ENCODE data around the gene ASNSD1. TPM values are rescaled to one million over a fixed set of nuclear protein-coding genes. Genes with fewer than 3 reads are reported as not detected.

Gene ASNSD1
- total and polyA plus RNA-seq, 9 of the 15 experiments (the other 6 are each of a cell fraction or from before 2014, with no cell fraction given): 23.9 to 56.4 (median 38.3) TPM

DNA sequence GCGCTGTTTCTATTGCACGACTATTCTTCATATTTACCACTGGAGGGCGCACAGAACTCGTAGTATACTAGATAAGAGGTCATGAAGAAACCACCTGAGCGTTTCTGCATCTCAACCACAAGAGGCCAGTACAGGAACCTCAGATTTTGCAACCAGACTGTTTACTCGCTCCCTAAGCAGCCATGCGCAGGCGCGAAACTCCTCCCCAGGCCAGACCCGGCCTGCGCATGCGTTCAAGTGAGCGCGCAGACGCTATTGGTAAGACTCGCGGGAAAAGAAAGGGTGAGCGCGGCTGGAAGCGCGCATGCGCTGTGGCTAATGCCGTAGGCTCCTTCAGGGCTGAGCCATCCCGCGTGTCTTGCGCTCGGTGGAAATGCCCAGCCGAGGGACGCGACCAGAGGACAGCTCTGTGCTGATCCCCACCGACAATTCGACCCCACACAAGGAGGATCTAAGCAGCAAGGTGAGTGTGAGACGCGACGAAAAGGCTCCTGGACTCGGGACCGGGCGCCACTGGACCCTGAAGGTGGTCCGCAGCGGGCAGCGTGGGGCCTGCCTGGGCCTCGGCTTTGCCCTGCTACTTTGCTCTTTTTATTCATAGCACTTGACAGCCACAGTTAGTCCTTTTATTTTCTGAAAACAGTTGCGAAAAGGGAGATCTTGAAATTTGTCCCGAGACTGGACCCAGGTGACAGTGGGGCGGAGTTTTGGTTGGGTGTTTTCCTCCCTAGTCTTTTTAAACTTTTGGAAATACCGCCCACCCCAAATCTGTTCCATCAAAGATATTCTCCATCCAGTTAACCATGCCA, at the start of gene ASNSD1 (continued):
- TF ChIP-seq ESRRA (IDR thresholded peaks at IDR 0.05; ENCODE audit: borderline replicate concordance, low read depth): peak; percentile 45; the same call in 1 of the 2 replicates
- TF ChIP-seq, protein P1, sequence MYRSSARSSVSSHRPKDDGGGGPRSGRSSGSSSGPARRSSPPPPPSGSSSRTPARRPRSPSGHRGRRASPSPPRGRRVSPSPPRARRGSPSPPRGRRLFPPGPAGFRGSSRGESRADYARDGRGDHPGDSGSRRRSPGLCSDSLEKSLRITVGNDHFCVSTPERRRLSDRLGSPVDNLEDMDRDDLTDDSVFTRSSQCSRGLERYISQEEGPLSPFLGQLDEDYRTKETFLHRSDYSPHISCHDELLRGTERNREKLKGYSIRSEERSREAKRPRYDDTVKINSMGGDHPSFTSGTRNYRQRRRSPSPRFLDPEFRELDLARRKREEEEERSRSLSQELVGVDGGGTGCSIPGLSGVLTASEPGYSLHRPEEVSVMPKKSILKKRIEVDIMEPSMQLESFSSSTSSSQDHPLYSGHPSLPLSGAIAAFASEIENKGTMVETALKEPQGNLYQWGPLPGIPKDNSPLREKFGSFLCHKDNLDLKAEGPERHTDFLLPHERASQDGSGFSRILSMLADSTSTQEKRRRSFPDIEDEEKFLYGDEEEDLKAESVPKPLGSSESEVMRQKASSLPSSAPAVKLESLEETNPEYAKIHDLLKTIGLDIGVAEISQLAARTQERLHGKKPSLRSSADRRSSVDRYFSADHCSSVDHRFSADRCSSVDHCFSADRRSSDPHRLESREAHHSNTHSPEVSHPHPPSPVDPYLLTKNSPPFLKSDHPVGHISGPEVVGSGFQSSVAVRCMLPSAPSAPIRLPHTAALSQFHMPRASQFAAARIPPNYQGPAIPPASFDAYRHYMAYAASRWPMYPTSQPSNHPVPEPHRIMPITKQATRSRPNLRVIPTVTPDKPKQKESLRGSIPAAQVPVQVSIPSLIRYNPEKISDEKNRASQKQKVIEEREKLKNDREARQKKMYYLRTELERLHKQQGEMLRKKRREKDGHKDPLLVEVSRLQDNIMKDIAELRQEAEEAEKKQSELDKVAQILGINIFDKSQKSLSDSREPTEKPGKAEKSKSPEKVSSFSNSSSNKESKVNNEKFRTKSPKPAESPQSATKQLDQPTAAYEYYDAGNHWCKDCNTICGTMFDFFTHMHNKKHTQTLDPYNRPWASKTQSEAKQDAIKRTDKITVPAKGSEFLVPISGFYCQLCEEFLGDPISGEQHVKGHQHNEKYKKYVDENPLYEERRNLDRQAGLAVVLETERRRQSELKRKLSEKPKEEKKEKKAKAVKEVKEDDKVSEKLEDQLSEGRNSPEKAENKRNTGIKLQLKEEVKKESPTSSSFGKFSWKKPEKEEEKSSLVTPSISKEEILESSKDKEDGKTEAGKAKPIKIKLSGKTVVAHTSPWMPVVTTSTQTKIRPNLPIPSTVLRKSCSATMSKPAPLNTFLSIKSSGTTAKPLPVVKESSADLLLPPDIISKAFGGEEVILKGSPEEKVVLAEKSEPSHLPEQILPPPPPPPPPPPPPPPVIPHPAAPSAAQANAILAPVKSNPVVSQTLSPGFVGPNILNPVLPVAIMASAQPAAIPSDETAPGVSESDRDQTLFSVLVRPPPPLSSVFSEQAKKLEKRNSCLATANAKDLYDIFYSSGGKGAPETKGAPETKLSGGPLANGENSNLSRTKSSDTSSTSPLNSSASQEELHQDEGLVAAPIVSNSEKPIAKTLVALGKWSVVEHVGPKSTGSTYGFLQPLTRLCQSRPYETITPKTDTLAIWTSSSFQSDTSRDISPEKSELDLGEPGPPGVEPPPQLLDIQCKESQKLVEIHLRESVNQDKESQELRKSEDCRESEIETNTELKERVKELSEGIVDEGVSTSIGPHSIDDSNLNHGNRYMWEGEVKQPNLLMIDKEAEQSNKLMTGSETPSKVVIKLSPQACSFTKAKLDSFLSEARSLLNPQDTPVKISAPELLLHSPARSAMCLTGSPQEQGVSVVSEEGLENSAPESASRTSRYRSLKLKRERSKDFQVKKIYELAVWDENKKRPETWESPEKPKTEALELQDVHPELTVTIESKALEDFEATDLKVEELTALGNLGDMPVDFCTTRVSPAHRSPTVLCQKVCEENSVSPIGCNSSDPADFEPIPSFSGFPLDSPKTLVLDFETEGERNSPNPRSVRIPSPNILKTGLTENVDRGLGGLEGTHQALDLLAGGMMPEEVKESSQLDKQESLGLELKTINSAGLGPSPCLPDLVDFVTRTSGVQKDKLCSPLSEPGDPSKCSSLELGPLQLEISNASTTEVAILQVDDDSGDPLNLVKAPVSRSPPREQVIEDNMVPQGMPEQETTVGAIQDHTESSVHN (IDR thresholded peaks at IDR 0.05; ENCODE audit: borderline replicate concordance in 1 of 2, low read depth in 1 of 2): no peak
- TF ChIP-seq SRSF3 (IDR thresholded peaks at IDR 0.05; ENCODE audit: insufficient read depth, low read length): no peak
- peak; percentile 41; the same call in 1 of the 2 replicates for TF ChIP-seq ZNF384 (IDR thresholded peaks at IDR 0.05; ENCODE audit: low read depth, low read length)
- 0 out of 2 replicates have a peak, but pooled peaks have one; percentile 12 for TF ChIP-seq ZBTB7A (IDR thresholded peaks at IDR 0.05; ENCODE audit: borderline replicate concordance, control insufficient read depth, low read depth, low read length)
- TF ChIP-seq KAT7 (CRISPR knock-in tag; IDR thresholded peaks at IDR 0.05; ENCODE audit: borderline replicate concordance): peak; percentile 83; the same call in 1 of the 2 replicates
- TF ChIP-seq TCF7 (IDR thresholded peaks at IDR 0.05; ENCODE audit: borderline replicate concordance): no peak
- TF ChIP-seq FIP1L1 (IDR thresholded peaks at IDR 0.05; ENCODE audit: low read depth, low read length, poor library complexity, severe bottlenecking): no peak
- no peak for TF ChIP-seq ZNF263 (CRISPR knock-in tag; IDR thresholded peaks at IDR 0.05; ENCODE audit: borderline replicate concordance)
- no peak for TF ChIP-seq RBM34 (IDR thresholded peaks at IDR 0.05; ENCODE audit: borderline replicate concordance, insufficient read depth, low read length)
- TF ChIP-seq ZNF586 (CRISPR knock-in tag; conservative IDR thresholded peaks at IDR 0.05): no peak
- TF ChIP-seq NCOA4 (IDR thresholded peaks at IDR 0.05; ENCODE audit: partially characterized antibody): no peak
- no peak for TF ChIP-seq ZKSCAN3 (CRISPR knock-in tag; IDR thresholded peaks at IDR 0.05)
- no peak for TF ChIP-seq ADNP (tag; IDR thresholded peaks at IDR 0.05)
- no peak for TF ChIP-seq CC2D1A (IDR thresholded peaks at IDR 0.05)
- TF ChIP-seq MTF1 (CRISPR knock-in tag; IDR thresholded peaks at IDR 0.05; ENCODE audit: borderline replicate concordance): no peak
- TF ChIP-seq CBX3 (IDR thresholded peaks at IDR 0.05; ENCODE audit: borderline replicate concordance in 1 of 2, low read length in 2 of 2): 0 out of 3 replicates have a peak, but pooled peaks of 1 of the 2 experiments have one; percentile 23
- TF ChIP-seq GATAD2A (IDR thresholded peaks at IDR 0.05): no peak
- no peak for TF ChIP-seq NFE2L1 (tag; IDR thresholded peaks at IDR 0.05; ENCODE audit: borderline replicate concordance, low read depth)
- no peak for TF ChIP-seq ZEB2 (IDR thresholded peaks at IDR 0.05)
- no peak for TF ChIP-seq TRIM24 (IDR thresholded peaks at IDR 0.05)
